CD4-positive, alpha-beta T cell treated with Interleukin-1 beta for 1 hour (primary cell): ENCODE results near the gene PATJ.
A peak's percentile ranks its signal among the peaks of the same experiment; 100 is the strongest.

Experiments used
- DNase-seq, 2 donors: peaks; one replicate each; pipeline ENCODE4 v3.0.0-alpha.2; 2020 to 2022

Gene PATJ

GRCh38 chr1:62058956-62059355, 316.7 kb downstream of the PATJ start:
- no peak for DNase-seq

GRCh38 chr1:62062087-62062486, 319.8 kb downstream of the PATJ start:
- DNase-seq = no peak

GRCh38 chr1:62064829-62065407, 322.6 kb downstream of the PATJ start:
- no peak for DNase-seq

- no peak for DNase-seq
Measured at GRCh38 chr1:62066713-62067112, 324.4 kb downstream of the PATJ start.

GRCh38 chr1:62068416-62068843, 326.1 kb downstream of the PATJ start:
- no peak for DNase-seq

GRCh38 chr1:62068978-62069377, 326.7 kb downstream of the PATJ start:
- DNase-seq = no peak

GRCh38 chr1:62070384-62071011, 328.2 kb downstream of the PATJ start:
- no peak for DNase-seq

GRCh38 chr1:62071695-62072094, 329.4 kb downstream of the PATJ start:
- DNase-seq = no peak

GRCh38 chr1:62076286-62076685, 334.0 kb downstream of the PATJ start:
- no peak for DNase-seq

- no peak for DNase-seq
Measured at GRCh38 chr1:62077821-62078220, 335.5 kb downstream of the PATJ start.

GRCh38 chr1:62082456-62083363, 340.4 kb downstream of the PATJ start:
- DNase-seq = peak; percentile 5 to 31

- no peak for DNase-seq
Measured at GRCh38 chr1:62084310-62084890, 342.1 kb downstream of the PATJ start.

GRCh38 chr1:62088439-62088838, 346.2 kb downstream of the PATJ start:
- DNase-seq = no peak

- no peak for DNase-seq
Measured at GRCh38 chr1:62089570-62089969, 347.3 kb downstream of the PATJ start.

GRCh38 chr1:62090016-62090415, 347.7 kb downstream of the PATJ start:
- DNase-seq = no peak

GRCh38 chr1:62092110-62092509, 349.8 kb downstream of the PATJ start:
- DNase-seq = no peak

- DNase-seq = no peak
Measured at GRCh38 chr1:62093261-62093660, 351.0 kb downstream of the PATJ start.

GRCh38 chr1:62097464-62097863, 355.2 kb downstream of the PATJ start:
- DNase-seq = no peak

- no peak for DNase-seq
Measured at GRCh38 chr1:62100442-62100841, 358.2 kb downstream of the PATJ start.

- no peak for DNase-seq
Measured at GRCh38 chr1:62103846-62104245, 361.6 kb downstream of the PATJ start.

GRCh38 chr1:62107923-62108322, 365.6 kb downstream of the PATJ start:
- no peak for DNase-seq

- no peak for DNase-seq
Measured at GRCh38 chr1:62109124-62109523, 366.8 kb downstream of the PATJ start.

- no peak for DNase-seq
Measured at GRCh38 chr1:62110198-62110817, 368.0 kb downstream of the PATJ start.
